Neuronal stem cell (in vitro differentiated cells): Measurements from ENCODE around the gene ONECUT2.

ENCODE experiments used
- DNase-seq: peaks from one replicate; pipeline ENCODE4 v3.0.0-alpha.2; 2013; ENCODE audit warnings: low spot score
- H2AFZ ChIP-seq: one replicate; pipeline ENCODE4 v1.6.1; 2013; ENCODE audit warnings: mild to moderate bottlenecking, low read length, inconsistent platforms
- H2AK5ac ChIP-seq: 2 replicates; pipeline ENCODE4 v1.6.1; 2013; ENCODE audit warnings: low read depth, mild to moderate bottlenecking, inconsistent platforms, low read length, moderate library complexity, mixed read lengths
- H2BK120ac ChIP-seq: 2 replicates; pipeline ENCODE4 v1.6.1; 2013; ENCODE audit warnings: low read depth, mild to moderate bottlenecking, inconsistent platforms, low read length, moderate library complexity, mixed read lengths
- H2BK12ac ChIP-seq: one replicate; pipeline ENCODE4 v1.6.1; 2013; ENCODE audit warnings: low read length, inconsistent platforms
- H2BK15ac ChIP-seq: 2 replicates; pipeline ENCODE4 v1.6.1; 2013; ENCODE audit warnings: mild to moderate bottlenecking, low read length, inconsistent platforms, mixed read lengths
- H2BK5ac ChIP-seq: one replicate; pipeline ENCODE4 v1.6.1; 2013; ENCODE audit warnings: inconsistent platforms, mild to moderate bottlenecking, low read length, moderate library complexity
- H3K14ac ChIP-seq: one replicate; pipeline ENCODE4 v1.6.1; 2013; ENCODE audit warnings: low read length, inconsistent platforms
- H3K18ac ChIP-seq: 2 replicates; pipeline ENCODE4 v1.6.1; 2013; ENCODE audit warnings: low read length, inconsistent platforms
- H3K23ac ChIP-seq: 2 replicates; pipeline ENCODE4 v1.6.1; 2013; ENCODE audit warnings: low read depth, mild to moderate bottlenecking, mixed read lengths, low read length, inconsistent platforms; ENCODE audit not compliant: poor library complexity
- H3K27ac ChIP-seq: replicated peaks from 3 replicates; pipeline ENCODE4 v1.5.1; 2013; ENCODE audit warnings: low read length, inconsistent platforms
- H3K27me3 ChIP-seq, 3 experiments: 2 replicates each; pipeline ENCODE4 v1.6.1; 2013; ENCODE audit warnings: low read length in 3 of 3, mild to moderate bottlenecking in 2 of 3, inconsistent platforms in 1 of 3, low read depth in 1 of 3, mixed read lengths in 1 of 3, moderate library complexity in 1 of 3; ENCODE audit not compliant: control insufficient read depth in 3 of 3, insufficient read depth in 3 of 3
- H3K36me3 ChIP-seq, 2 donors: replicated peaks in 1 of 2; 2 replicates each; pipeline ENCODE4 v1.6.1; 2013; ENCODE audit warnings: low read length in 2 of 2; ENCODE audit not compliant: control insufficient read depth in 2 of 2, insufficient read depth in 2 of 2
- H3K4ac ChIP-seq: 2 replicates; pipeline ENCODE4 v1.6.1; 2013; ENCODE audit warnings: inconsistent platforms, mild to moderate bottlenecking, low read length, moderate library complexity
- H3K4me1 ChIP-seq, 2 donors: 1 replicate in 1 of 2; 2 replicates in 1 of 2; pipeline ENCODE4 v1.6.1; 2013; ENCODE audit warnings: low read length in 2 of 2, low read depth in 1 of 2; ENCODE audit not compliant: control insufficient read depth in 2 of 2, insufficient read depth in 1 of 2
- H3K4me2 ChIP-seq: one replicate; pipeline ENCODE4 v1.6.1; 2013; ENCODE audit warnings: mild to moderate bottlenecking, low read length, inconsistent platforms; ENCODE audit not compliant: insufficient read depth, poor library complexity, severe bottlenecking
- H3K4me3 ChIP-seq, 2 donors: 2 replicates each; pipeline ENCODE4 v1.5.1; 2013; ENCODE audit warnings: low read length in 2 of 2, mild to moderate bottlenecking in 2 of 2, inconsistent platforms in 1 of 2, moderate library complexity in 1 of 2
- H3K79me1 ChIP-seq: one replicate; pipeline ENCODE4 v1.6.1; 2013; ENCODE audit warnings: low read depth, mild to moderate bottlenecking, inconsistent platforms, low read length, moderate library complexity
- H3K9ac ChIP-seq: one replicate; pipeline ENCODE4 v1.6.1; 2013; ENCODE audit warnings: mild to moderate bottlenecking, low read depth, low read length, inconsistent platforms; ENCODE audit not compliant: poor library complexity
- H3K9me3 ChIP-seq, 2 donors: replicated peaks in 1 of 2; 2 replicates each; pipeline versions ENCODE3 to v1.6.1; 2013; ENCODE audit warnings: low read length in 2 of 2, mild to moderate bottlenecking in 2 of 2, inconsistent platforms in 1 of 2, low read depth in 1 of 2, mixed read lengths in 1 of 2, moderate library complexity in 1 of 2; ENCODE audit not compliant: control insufficient read depth in 2 of 2, insufficient read depth in 1 of 2
- H4K8ac ChIP-seq: one replicate; pipeline ENCODE4 v1.6.1; 2013; ENCODE audit warnings: low read depth, mild to moderate bottlenecking, inconsistent platforms, low read length, moderate library complexity
- H4K91ac ChIP-seq: one replicate; pipeline ENCODE4 v1.6.1; 2013; ENCODE audit warnings: low read length, low read depth, mild to moderate bottlenecking, inconsistent platforms; ENCODE audit not compliant: poor library complexity
- WGBS, 2 donors: extraction: QIAGEN DNeasy Blood & Tissue Kit; methylation state at CpG; one replicate each; pipeline ENCODE4 v1.1.7; 2013; ENCODE audit warnings: missing lambda C conversion rate in 2 of 2, mixed read lengths in 1 of 2; ENCODE audit not compliant: insufficient read length in 2 of 2, insufficient replicate concordance in 1 of 2; ENCODE audit errors: extremely low coverage in 2 of 2; 5-methylcytosine and 5-hydroxymethylcytosine counted together

The ONECUT2 gene

GRCh38 chr18:57410749-57411148 lies 24.4 kb upstream of the ONECUT2 start:
- Histone ChIP-seq H3K27me3 (no peaks in the 10 kb centered on the region), H3K23ac (no peak overlapping the region), H2BK12ac (no peak overlapping the region), H3K79me1 (no peaks in the 10 kb centered on the region), H3K18ac (no peak overlapping the region), H2BK5ac (no peak overlapping the region), H3K27ac (no peak overlapping the region), H3K14ac (no peak overlapping the region), H3K4me1 (no peaks in the 10 kb centered on the region), H4K91ac (no peak overlapping the region), H3K9ac (no peak overlapping the region), H4K8ac (no peak overlapping the region), H2BK15ac (no peak overlapping the region), H3K4me3 (no peak overlapping the region), H3K36me3 (no peaks in the 10 kb centered on the region), H2BK120ac (no peak overlapping the region), H3K4me2 (no peak overlapping the region), H2AK5ac (no peak overlapping the region), H3K9me3 (no peaks in the 10 kb centered on the region), H3K4ac (no peak overlapping the region), H2AFZ (no peak overlapping the region)
- no peak for DNase-seq
- no CpG with 5 or more reads among the region's 3 CpGs for WGBS, 2 donors

- H3K27me3 ChIP-seq = no peaks in the 10 kb centered on the region
- H3K4me2 ChIP-seq = no peak overlapping the region
Observed at GRCh38 chr18:57416542-57416941, 18.6 kb upstream of the ONECUT2 start.

GRCh38 chr18:57422313-57422872 lies 12.8 kb upstream of the ONECUT2 start:
- Histone ChIP-seq H3K4me1 (peaks cover 0 to 2% of the 10 kb centered on the region in 2 donors), H3K9ac (no peak overlapping the region), H3K4ac (no peak overlapping the region), H2BK5ac (no peak overlapping the region), H3K18ac (no peak overlapping the region), H3K79me1 (no peaks in the 10 kb centered on the region), H2BK120ac (no peak overlapping the region), H3K14ac (no peak overlapping the region), H3K23ac (no peak overlapping the region), H3K4me2 (no peak overlapping the region), H2BK15ac (no peak overlapping the region), H4K8ac (no peak overlapping the region), H3K27me3 (peaks cover 2 to 37% (median 9%) of the 10 kb centered on the region in 3 experiments), H3K27ac (no peak overlapping the region), H3K4me3 (no peak overlapping the region), H2AK5ac (no peak overlapping the region), H3K36me3 (no peaks in the 10 kb centered on the region), H4K91ac (no peak overlapping the region), H2AFZ (no peak overlapping the region), H2BK12ac (no peak overlapping the region), H3K9me3 (peaks cover 0 to 4% of the 10 kb centered on the region in 2 donors)
- DNase-seq = no peak
- WGBS, 2 donors = no CpG with 5 or more reads among the region's 3 CpGs

More at GRCh38 chr18:57416542-57416941, 18.6 kb upstream of the ONECUT2 start:
- Histone ChIP-seq H3K14ac (no peak overlapping the region), H2AFZ (no peak overlapping the region), H3K4me1 (no peaks in the 10 kb centered on the region), H2AK5ac (no peak overlapping the region), H3K9ac (no peak overlapping the region), H3K27ac (no peak overlapping the region), H4K91ac (no peak overlapping the region), H3K79me1 (no peaks in the 10 kb centered on the region), H3K4me3 (no peak overlapping the region), H2BK120ac (no peak overlapping the region), H3K36me3 (no peaks in the 10 kb centered on the region), H2BK12ac (no peak overlapping the region), H3K4ac (no peak overlapping the region), H3K23ac (no peak overlapping the region), H3K18ac (no peak overlapping the region), H3K9me3 (no peaks in the 10 kb centered on the region), H2BK15ac (no peak overlapping the region), H2BK5ac (no peak overlapping the region), H4K8ac (no peak overlapping the region)
- WGBS, 2 donors = no CpG with 5 or more reads among the region's 4 CpGs
- no peak for DNase-seq

DNA sequence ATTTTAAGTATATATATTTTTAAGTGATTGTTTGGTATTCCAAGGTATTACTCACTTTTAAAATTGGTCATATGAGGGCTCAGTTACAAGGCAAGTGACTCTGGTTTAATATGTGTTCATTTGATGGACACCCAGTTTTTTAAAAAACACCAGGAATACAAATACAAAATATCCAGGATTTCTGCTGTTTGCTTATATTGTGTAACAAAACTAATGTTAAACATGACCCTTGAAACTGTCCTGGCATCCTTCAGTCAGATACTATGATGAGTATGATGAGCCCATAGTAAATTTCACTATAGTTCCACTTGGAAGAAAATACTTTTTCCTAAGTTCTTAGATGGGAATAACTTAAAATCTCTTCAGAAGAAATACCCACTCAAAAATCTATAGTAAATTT lies 11.4 kb upstream of the ONECUT2 start:
- DNase-seq = no peak
- Histone ChIP-seq H2AK5ac (no peak overlapping the region), H3K4me3 (no peak overlapping the region), H3K36me3 (no peaks in the 10 kb centered on the region), H2BK12ac (no peak overlapping the region), H2AFZ (no peak overlapping the region), H3K18ac (no peak overlapping the region), H3K9ac (no peak overlapping the region), H2BK5ac (no peak overlapping the region), H2BK120ac (no peak overlapping the region), H3K27me3 (peaks cover 9 to 51% (median 21%) of the 10 kb centered on the region in 3 experiments), H3K4me2 (no peak overlapping the region), H3K23ac (no peak overlapping the region), H3K14ac (no peak overlapping the region), H4K91ac (no peak overlapping the region), H3K4me1 (peaks cover 2 to 3% of the 10 kb centered on the region in 2 donors), H2BK15ac (no peak overlapping the region), H4K8ac (no peak overlapping the region), H3K9me3 (peaks cover 0 to 4% of the 10 kb centered on the region in 2 donors), H3K27ac (no peak overlapping the region), H3K79me1 (peaks cover 2% of the 10 kb centered on the region), H3K4ac (no peak overlapping the region)
